DND-41 (cell line): ENCODE measurements around the gene CACTIN.

Source experiments
- ATAC-seq: fragments of 200-7000 bp; cut with Tn5 transposase; 3 replicates; pipeline ENCODE4 v1.9.1; 2021; ENCODE audit warnings: low read depth; ENCODE audit not compliant: insufficient read depth
- DNase-seq: peaks from one replicate; pipeline ENCODE4 v3.0.0-alpha.2; 2020
- H2AFZ ChIP-seq: 2 replicates; pipeline ENCODE4 v1.6.0; 2012; ENCODE audit warnings: low read depth, low read length
- H3K27ac ChIP-seq: 2 replicates; pipeline ENCODE4 v1.5.1; 2012; ENCODE audit warnings: low read length, inconsistent platforms
- H3K27me3 ChIP-seq: fragments of 200-600 bp; sonication (generic); 2 replicates; pipeline ENCODE4 v1.6.0; 2012; ENCODE audit warnings: low read length, mild to moderate bottlenecking, inconsistent platforms; ENCODE audit not compliant: insufficient read depth, poor library complexity
- H3K36me3 ChIP-seq: 2 replicates; pipeline ENCODE4 v1.5.1; 2012; ENCODE audit warnings: low read length, inconsistent platforms; ENCODE audit not compliant: insufficient read depth
- H3K4me1 ChIP-seq: 2 replicates; pipeline ENCODE4 v1.5.1; 2012; ENCODE audit warnings: mild to moderate bottlenecking, low read length; ENCODE audit not compliant: insufficient read depth
- H3K4me2 ChIP-seq: 2 replicates; pipeline ENCODE4 v1.6.0; 2012; ENCODE audit warnings: mild to moderate bottlenecking, moderate library complexity, low read length, inconsistent platforms; ENCODE audit not compliant: insufficient read depth
- H3K4me3 ChIP-seq, 2 experiments: fragments of 200-600 bp in 1 of 2; shearing (Covaris generic) in 1 of 2; 2 replicates each; pipeline ENCODE4 v1.5.1; 2012 to 2016; ENCODE audit warnings: inconsistent platforms in 2 of 2, low read length in 2 of 2, mild to moderate bottlenecking in 2 of 2, low read depth in 1 of 2, moderate library complexity in 1 of 2
- H3K79me2 ChIP-seq: 2 replicates; pipeline ENCODE4 v1.6.0; 2012; ENCODE audit warnings: low read length, inconsistent platforms; ENCODE audit not compliant: insufficient read depth
- H3K9ac ChIP-seq: 2 replicates; pipeline ENCODE4 v1.6.0; 2012; ENCODE audit warnings: low read depth, mild to moderate bottlenecking, inconsistent platforms, low read length, moderate library complexity
- H3K9me3 ChIP-seq: 2 replicates; pipeline ENCODE4 v1.5.1; 2012; ENCODE audit warnings: low read length, moderate library complexity, mild to moderate bottlenecking, inconsistent platforms; ENCODE audit not compliant: insufficient read depth, severe bottlenecking
- H4K20me1 ChIP-seq: 2 replicates; pipeline ENCODE4 v1.6.0; 2012; ENCODE audit warnings: low read length; ENCODE audit not compliant: insufficient read depth
- EZH2 ChIP-seq: IDR thresholded peaks from 3 replicates; pipeline ENCODE4 v1.6.1; 2012; ENCODE audit warnings: borderline replicate concordance, low read depth, mild to moderate bottlenecking, moderate library complexity, low read length, inconsistent platforms; ENCODE audit not compliant: severe bottlenecking
- TF ChIP-seq, protein P1 (sequence below): IDR thresholded peaks from 2 replicates; pipeline ENCODE4 v1.5.1; 2012; ENCODE audit warnings: borderline replicate concordance, low read length, moderate library complexity, mild to moderate bottlenecking; ENCODE audit not compliant: poor library complexity, severe bottlenecking; ENCODE audit errors: extremely low read depth

The CACTIN gene

DNA sequence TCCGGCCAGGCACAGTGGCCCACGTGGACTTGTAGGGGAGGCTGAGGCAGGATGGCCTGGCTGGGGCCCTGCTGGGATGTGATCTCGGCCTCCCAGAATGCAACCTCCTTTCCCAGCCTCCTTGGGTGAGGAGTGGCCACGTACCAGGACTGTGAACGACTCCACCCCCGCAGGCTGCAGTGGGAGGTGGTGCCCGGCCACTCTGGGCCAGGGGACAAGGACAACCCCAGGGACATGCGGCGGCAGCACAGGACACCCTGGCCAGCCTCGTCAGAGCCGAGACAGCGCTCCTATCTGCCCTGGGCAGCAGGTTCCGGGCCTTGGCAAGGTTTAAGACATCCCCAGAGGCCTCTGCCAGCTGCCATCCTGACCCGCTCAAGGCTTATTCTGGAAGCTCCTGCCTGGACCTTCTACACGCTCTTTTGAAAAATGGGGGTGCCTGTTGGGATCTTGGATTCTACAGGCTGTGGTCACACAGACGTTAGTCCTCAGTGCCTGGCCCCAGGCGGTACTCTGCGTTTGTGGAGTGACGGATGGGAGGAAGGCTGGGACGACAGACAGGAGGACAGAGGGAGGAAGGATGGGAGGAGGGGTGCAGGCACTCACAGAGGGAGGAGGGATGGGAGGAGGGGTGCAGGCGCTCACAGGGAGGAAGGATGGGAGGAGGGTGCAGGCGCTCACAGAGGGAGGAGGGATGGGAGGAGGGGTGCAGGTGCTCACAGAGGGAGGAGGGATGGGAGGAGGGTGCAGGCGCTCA, 19.9 kb upstream of the CACTIN start:
- no peak overlapping the region for H3K4me2 ChIP-seq
- H3K4me1 ChIP-seq = no peaks in the 10 kb centered on the region
- H3K27ac ChIP-seq = no peak overlapping the region
- H3K36me3 ChIP-seq = peaks cover 34% of the 10 kb centered on the region
- H3K9ac ChIP-seq = no peak overlapping the region
- ATAC-seq (no peak), DNase-seq (no peak)
- no peaks in the 10 kb centered on the region; the same call in none of the 2 replicates for H4K20me1 ChIP-seq
- no peaks in the 10 kb centered on the region for H3K27me3 ChIP-seq
- H3K79me2 ChIP-seq = no peaks in the 10 kb centered on the region
- no peak overlapping the region for H2AFZ ChIP-seq
- H3K9me3 ChIP-seq = no peaks in the 10 kb centered on the region
- no peak overlapping the region for H3K4me3 ChIP-seq
- no peak for TF ChIP-seq EZH2
- TF ChIP-seq, protein P1, sequence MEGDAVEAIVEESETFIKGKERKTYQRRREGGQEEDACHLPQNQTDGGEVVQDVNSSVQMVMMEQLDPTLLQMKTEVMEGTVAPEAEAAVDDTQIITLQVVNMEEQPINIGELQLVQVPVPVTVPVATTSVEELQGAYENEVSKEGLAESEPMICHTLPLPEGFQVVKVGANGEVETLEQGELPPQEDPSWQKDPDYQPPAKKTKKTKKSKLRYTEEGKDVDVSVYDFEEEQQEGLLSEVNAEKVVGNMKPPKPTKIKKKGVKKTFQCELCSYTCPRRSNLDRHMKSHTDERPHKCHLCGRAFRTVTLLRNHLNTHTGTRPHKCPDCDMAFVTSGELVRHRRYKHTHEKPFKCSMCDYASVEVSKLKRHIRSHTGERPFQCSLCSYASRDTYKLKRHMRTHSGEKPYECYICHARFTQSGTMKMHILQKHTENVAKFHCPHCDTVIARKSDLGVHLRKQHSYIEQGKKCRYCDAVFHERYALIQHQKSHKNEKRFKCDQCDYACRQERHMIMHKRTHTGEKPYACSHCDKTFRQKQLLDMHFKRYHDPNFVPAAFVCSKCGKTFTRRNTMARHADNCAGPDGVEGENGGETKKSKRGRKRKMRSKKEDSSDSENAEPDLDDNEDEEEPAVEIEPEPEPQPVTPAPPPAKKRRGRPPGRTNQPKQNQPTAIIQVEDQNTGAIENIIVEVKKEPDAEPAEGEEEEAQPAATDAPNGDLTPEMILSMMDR = no peak

DNA sequence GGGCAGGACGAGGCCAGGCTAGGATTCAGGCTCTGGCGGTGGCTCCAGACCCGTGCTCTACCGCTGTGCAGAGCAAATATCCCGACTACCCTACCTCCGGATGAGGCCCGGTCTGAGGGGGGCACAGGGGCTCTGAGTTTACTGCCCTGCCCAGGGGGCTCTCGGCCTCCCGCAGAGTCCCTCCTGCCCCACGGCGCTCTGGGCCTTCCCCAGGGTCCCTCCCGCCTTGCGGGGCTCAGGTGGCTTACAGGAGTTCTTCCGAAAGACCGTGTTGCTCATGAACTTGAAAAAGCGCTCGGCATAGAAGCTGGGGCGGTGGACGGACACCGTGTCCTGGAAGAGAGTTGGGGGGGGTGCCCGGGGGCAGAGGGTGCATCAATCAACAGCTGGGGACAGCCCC, 19.1 kb upstream of the CACTIN start:
- Histone ChIP-seq H3K79me2 (no peaks in the 10 kb centered on the region), H4K20me1 (no peaks in the 10 kb centered on the region; the same call in 1 of the 2 replicates), H3K36me3 (peaks cover 31% of the 10 kb centered on the region), H3K4me1 (no peaks in the 10 kb centered on the region), H2AFZ (no peak overlapping the region), H3K9ac (no peak overlapping the region), H3K4me2 (no peak overlapping the region), H3K9me3 (no peaks in the 10 kb centered on the region), H3K27ac (no peak overlapping the region), H3K4me3 (no peak overlapping the region), H3K27me3 (no peaks in the 10 kb centered on the region)
- TF ChIP-seq, protein P1 = no peak
- no peak for TF ChIP-seq EZH2
- ATAC-seq (no peak), DNase-seq (no peak)

DNA sequence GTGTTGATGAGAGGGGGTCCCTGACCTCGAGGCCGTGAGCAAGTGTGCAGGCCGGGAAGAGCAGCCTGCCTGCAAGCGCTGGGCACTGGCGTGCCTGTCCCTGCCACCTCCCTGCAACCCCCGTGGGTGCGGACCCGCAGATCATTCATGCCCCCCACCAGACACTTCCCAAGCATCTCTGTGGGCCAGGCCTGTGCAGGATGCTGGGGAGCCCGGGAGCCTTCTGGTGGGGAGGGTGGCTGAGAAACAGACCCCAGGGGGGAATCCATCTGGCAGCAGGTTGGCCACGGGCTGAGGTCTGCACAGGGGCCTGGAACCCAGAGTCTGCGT, 18.4 kb upstream of the CACTIN start:
- DNase-seq (no peak), ATAC-seq (no peak)
- Histone ChIP-seq H3K79me2 (no peaks in the 10 kb centered on the region), H2AFZ (no peak overlapping the region), H3K9ac (no peak overlapping the region), H3K4me2 (no peak overlapping the region), H4K20me1 (no peaks in the 10 kb centered on the region; the same call in 1 of the 2 replicates), H3K4me1 (no peaks in the 10 kb centered on the region), H3K9me3 (no peaks in the 10 kb centered on the region), H3K27ac (no peak overlapping the region), H3K27me3 (no peaks in the 10 kb centered on the region), H3K4me3 (no peak overlapping the region), H3K36me3 (peaks cover 29% of the 10 kb centered on the region)
- TF ChIP-seq, protein P1 = no peak
- TF ChIP-seq EZH2 = no peak
